Peyer's patch (tissue), 4 donors: ENCODE measurements around the gene SERPINA3. TPM values are rescaled to one million over a fixed set of nuclear protein-coding genes. Genes with fewer than 3 reads are reported as not detected.

Experiments used
- DNase-seq, 3 donors: peaks; one replicate each; pipeline ENCODE4 v3.0.0-alpha.2; 2017 to 2019
- H3K27ac ChIP-seq, 4 donors: fragments of 200-600 bp; sonication (generic); one replicate each; pipeline ENCODE4 v1.5.1; 2016 to 2019
- H3K27me3 ChIP-seq, 2 donors: fragments of 200-600 bp; sonication (generic); one replicate each; pipeline ENCODE4 v1.5.1; 2019
- H3K36me3 ChIP-seq, 3 donors: fragments of 200-600 bp; sonication (generic); one replicate each; pipeline ENCODE4 v1.5.1; 2016 to 2019
- H3K4me1 ChIP-seq, 4 donors: fragments of 200-600 bp; sonication (generic); one replicate each; pipeline ENCODE4 v1.5.1; 2016 to 2019
- H3K4me3 ChIP-seq, 4 donors: fragments of 200-600 bp; sonication (generic); 1 replicate in 3 of 4; 2 replicates in 1 of 4; pipeline ENCODE4 v1.5.1; 2016 to 2019; ENCODE audit warnings: mild to moderate bottlenecking in 1 of 4
- H3K9me3 ChIP-seq, 4 donors: fragments of 200-600 bp; sonication (generic); one replicate each; pipeline ENCODE4 v1.5.1; 2016 to 2019; ENCODE audit warnings: mild to moderate bottlenecking in 1 of 4
- POLR2A ChIP-seq, 2 donors: fragments of 450-650 bp; IDR thresholded peaks; one replicate each; pipeline ENCODE4 v1.5.1; 2017; ENCODE audit warnings: antibody characterized with exemption in 2 of 2, mild to moderate bottlenecking in 2 of 2, moderate library complexity in 2 of 2
- total RNA-seq, 4 donors: library from RNA; depleted of rRNA; stranded (reverse); fragments of >200 nt; gene quantifications; one replicate each; pipeline ENCODE4 v1.1.0, GENCODE V29; 2016
- TF ChIP-seq, protein P1 (sequence below), 6 experiments: fragments of 450-650 bp in 4 of 6; fragments of 200-600 bp in 2 of 6; sonication (generic) in 1 of 6; IDR thresholded peaks; one replicate each; pipeline ENCODE4 v1.5.1; 2017 to 2019; ENCODE audit warnings: antibody characterized with exemption in 6 of 6, mild to moderate bottlenecking in 3 of 6, moderate library complexity in 1 of 6

Gene SERPINA3
- total RNA-seq, 4 donors from 2014 or later: 25.9 to 61.8 (median 34.5) TPM

DNA sequence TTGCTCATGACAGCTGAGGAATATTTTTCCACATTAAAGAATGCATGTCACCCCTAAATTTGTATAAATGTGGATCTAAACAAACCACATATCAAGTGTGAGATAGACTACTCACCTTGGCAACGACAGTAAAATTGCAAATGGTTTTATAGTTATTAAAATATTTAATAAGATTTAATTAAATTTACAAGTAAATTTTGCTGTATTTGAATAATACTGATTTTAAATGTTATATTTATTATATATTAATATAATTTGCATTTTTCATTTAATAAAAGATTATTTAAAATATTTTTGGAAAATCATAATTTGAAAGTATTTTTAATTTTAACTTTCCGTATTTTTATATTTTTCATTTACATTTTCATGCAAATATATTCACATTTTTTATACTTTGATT, 53.4 kb downstream of the SERPINA3 start:
- TF ChIP-seq, protein P1, sequence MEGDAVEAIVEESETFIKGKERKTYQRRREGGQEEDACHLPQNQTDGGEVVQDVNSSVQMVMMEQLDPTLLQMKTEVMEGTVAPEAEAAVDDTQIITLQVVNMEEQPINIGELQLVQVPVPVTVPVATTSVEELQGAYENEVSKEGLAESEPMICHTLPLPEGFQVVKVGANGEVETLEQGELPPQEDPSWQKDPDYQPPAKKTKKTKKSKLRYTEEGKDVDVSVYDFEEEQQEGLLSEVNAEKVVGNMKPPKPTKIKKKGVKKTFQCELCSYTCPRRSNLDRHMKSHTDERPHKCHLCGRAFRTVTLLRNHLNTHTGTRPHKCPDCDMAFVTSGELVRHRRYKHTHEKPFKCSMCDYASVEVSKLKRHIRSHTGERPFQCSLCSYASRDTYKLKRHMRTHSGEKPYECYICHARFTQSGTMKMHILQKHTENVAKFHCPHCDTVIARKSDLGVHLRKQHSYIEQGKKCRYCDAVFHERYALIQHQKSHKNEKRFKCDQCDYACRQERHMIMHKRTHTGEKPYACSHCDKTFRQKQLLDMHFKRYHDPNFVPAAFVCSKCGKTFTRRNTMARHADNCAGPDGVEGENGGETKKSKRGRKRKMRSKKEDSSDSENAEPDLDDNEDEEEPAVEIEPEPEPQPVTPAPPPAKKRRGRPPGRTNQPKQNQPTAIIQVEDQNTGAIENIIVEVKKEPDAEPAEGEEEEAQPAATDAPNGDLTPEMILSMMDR (IDR thresholded peaks at IDR 0.05): no peak
- TF ChIP-seq POLR2A (IDR thresholded peaks at IDR 0.05): no peak
- H3K9me3 ChIP-seq: no peaks in the 10 kb centered on the region
- H3K4me3 ChIP-seq: no peak overlapping the region
- H3K27me3 ChIP-seq: no peaks in the 10 kb centered on the region
- H3K4me1 ChIP-seq: no peaks in the 10 kb centered on the region
- DNase-seq: no peak
- no peak overlapping the region for H3K27ac ChIP-seq
- no peaks in the 10 kb centered on the region for H3K36me3 ChIP-seq

- no peak for DNase-seq
- H3K9me3 ChIP-seq: no peaks in the 10 kb centered on the region
- H3K27me3 ChIP-seq: no peaks in the 10 kb centered on the region
- no peak overlapping the region for H3K27ac ChIP-seq
- TF ChIP-seq, protein P1 (IDR thresholded peaks at IDR 0.05): no peak
- no peak for TF ChIP-seq POLR2A (IDR thresholded peaks at IDR 0.05)
- H3K36me3 ChIP-seq: no peaks in the 10 kb centered on the region
- no peak overlapping the region for H3K4me3 ChIP-seq
- H3K4me1 ChIP-seq: no peaks in the 10 kb centered on the region
Measured at GRCh38 chr14:94670692-94671285, 58.6 kb downstream of the SERPINA3 start.

DNA sequence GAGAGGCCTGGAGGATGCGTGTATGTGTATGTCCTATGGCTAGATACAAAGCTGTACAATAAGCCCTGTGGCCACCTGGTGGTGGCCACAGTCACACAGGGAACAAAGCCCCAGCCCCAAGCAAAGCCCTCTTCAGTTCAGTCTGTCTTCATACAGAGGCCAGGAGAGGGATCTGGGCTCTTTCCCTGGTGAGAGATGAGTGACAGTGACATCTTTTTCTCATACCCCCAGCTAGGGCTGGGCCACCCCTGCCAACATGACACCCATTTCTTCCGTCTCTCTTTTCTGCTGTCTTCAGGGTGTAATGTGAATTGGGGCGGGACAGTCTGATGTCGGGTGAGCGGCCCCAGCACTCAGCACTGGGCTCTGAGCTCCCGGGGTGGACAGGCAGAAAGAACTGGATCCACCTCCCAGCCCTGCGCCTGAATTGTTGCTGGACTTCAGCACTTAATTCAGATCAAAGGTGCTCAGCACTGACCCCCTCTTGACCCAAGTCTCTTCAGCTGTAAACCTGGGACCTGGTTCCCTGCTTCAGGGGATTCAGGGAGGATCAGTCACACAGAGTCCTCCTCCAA, 59.8 kb downstream of the SERPINA3 start:
- Histone ChIP-seq H3K4me3 (no peak overlapping the region), H3K27me3 (no peaks in the 10 kb centered on the region), H3K27ac (no peak overlapping the region), H3K36me3 (no peaks in the 10 kb centered on the region), H3K4me1 (no peaks in the 10 kb centered on the region), H3K9me3 (no peaks in the 10 kb centered on the region)
- TF ChIP-seq, protein P1 (IDR thresholded peaks at IDR 0.05): no peak
- DNase-seq: no peak

DNA sequence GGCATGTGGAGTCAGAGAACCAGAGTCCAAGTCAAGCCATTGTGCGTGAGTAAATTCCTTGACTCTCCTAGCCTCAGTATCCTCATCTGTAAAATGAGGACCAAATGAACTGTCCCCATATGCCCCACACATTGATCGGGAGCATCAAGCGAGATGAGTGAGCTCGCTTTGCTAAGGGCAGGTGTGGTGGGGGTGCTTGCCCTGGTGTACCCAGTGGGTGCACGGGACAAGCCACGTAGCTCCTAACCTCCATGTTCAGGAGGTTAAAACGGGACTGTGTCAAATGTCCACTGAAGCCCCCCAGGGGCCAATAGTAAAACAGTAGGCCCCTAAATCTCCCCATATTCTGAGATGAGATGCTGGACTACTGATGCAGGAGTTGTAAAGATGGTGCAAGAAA, 60.9 kb downstream of the SERPINA3 start:
- no peak for TF ChIP-seq POLR2A (IDR thresholded peaks at IDR 0.05)
- TF ChIP-seq, protein P1 (IDR thresholded peaks at IDR 0.05): no peak
- Histone ChIP-seq H3K27ac (no peak overlapping the region), H3K4me3 (no peak overlapping the region), H3K27me3 (no peaks in the 10 kb centered on the region), H3K36me3 (no peaks in the 10 kb centered on the region), H3K9me3 (no peaks in the 10 kb centered on the region), H3K4me1 (no peaks in the 10 kb centered on the region)
- no peak for DNase-seq

Other genes with a start within 250 kb of the SERPINA3 start
- not detected for gene SERPINA2, start 245.7 kb upstream of the SERPINA3 start, total RNA-seq
- 1,000 to 10,000 TPM in 1 of 4 donors, 100 to 1,000 TPM in 3; 102 to 1,757 (median 637) TPM for gene SERPINA1, start 223.8 kb upstream of the SERPINA3 start, total RNA-seq
- gene SERPINA11, start 159.6 kb upstream of the SERPINA3 start, total RNA-seq: 1 to 10 TPM in 1 of 4 donors, not detected in 3; 1.1 TPM
- under 1 TPM in 1 of 4 donors, not detected in 3; 0.80 TPM for gene SERPINA9, start 136.2 kb upstream of the SERPINA3 start, total RNA-seq
- not detected for gene SERPINA12, start 102.9 kb upstream of the SERPINA3 start, total RNA-seq
- gene SERPINA4, start 50.9 kb upstream of the SERPINA3 start, total RNA-seq: not detected
- gene SERPINA5, start 31.0 kb upstream of the SERPINA3 start, total RNA-seq: not detected
- gene GSC, start 157.7 kb downstream of the SERPINA3 start, total RNA-seq: not detected